Stimulated activated naive CD8-positive, alpha-beta T cell treated with anti-CD3 and anti-CD28 coated beads, Interleukin-15, Interleukin-2, amounts not matched to agents 100 ng/mL and 50 ng/mL, for 24 hours (primary cell): ENCODE measurements around the gene GPER1.
A peak's percentile ranks its signal among the peaks of the same experiment; 100 is the strongest.
"Not testable (repeated sequence)": the region's sequence is repeated elsewhere in the genome, so short reads cannot be mapped to it uniquely, and the experiment has no call there.

Experiments
- H3K27ac Mint-ChIP-seq: one replicate; pipeline ENCODE4 v1.8.0; 2021; ENCODE audit warnings: mild to moderate bottlenecking, mixed read lengths
- H3K27me3 Mint-ChIP-seq: one replicate; pipeline ENCODE4 v1.8.0; 2021; ENCODE audit warnings: mixed read lengths
- H3K36me3 Mint-ChIP-seq: one replicate; pipeline ENCODE4 v1.8.0; 2021; ENCODE audit warnings: low read depth, mixed read lengths
- H3K4me1 Mint-ChIP-seq: one replicate; pipeline ENCODE4 v1.8.0; 2021; ENCODE audit warnings: low read depth, mixed read lengths
- H3K4me3 Mint-ChIP-seq: one replicate; pipeline ENCODE4 v1.8.0; 2021; ENCODE audit warnings: mild to moderate bottlenecking, mixed read lengths
- H3K9me3 Mint-ChIP-seq: one replicate; pipeline ENCODE4 v1.8.0; 2021; ENCODE audit warnings: mixed read lengths

Gene GPER1

DNA sequence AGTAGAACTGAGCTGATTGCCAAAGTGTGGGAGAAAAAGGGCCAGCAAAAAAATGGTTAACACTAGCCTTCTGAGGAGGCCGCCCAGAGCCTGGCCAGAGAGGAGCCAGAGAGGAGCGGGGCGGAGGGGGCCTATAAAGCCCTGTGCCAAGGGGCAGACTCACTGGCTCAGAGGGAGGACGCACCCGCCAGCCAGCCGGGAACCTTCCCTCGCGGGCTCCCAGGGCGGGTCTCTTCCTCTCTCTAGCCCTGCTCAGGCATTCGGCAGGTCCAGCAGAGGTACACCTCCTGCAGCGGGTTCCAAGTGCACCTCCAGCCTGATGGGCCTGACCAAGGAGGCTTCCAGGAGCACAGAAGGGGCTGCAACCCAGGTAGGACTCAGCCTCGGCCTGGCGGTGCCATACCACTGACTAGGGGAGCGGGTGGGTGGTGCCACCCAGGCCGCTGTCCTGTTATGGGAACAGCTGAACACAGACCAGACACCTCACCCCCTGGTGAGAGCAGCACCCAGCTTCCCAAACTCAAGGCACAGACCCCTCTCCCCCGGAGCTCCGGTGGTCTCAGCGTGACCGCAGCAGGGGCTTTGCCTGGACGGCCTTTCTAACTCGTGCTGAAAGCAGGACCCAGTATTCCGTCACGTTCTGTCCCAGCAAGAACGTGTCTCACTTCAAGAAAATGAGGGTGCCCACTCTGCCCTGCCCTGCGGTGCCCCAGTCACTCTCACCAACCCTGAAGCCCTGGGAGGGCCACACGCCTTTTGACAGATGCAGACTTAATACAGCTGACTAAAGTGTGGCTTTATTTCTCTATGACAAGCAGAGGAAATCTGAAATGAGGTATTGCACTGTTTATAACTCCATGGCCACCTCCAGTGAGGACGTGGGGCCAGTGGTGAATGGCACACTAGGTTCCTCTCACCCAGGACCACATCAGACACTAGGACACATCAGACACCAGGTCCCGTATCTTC, at the start of gene GPER1:
GPER1 (plus strand) TSS at position 162 of the 969 bp plus-strand sequence. CDS start 3,616 bp downstream, outside the sequence.
- H3K9me3 Mint-ChIP-seq: no peaks in the 10 kb centered on the region
- no peaks in the 10 kb centered on the region for H3K27me3 Mint-ChIP-seq
- H3K36me3 Mint-ChIP-seq: peaks cover 7% of the 10 kb centered on the region
- H3K27ac Mint-ChIP-seq: peak within 1 kb of the TSS; percentile 67
- peak within 1 kb of the TSS; percentile 66 for H3K4me3 Mint-ChIP-seq
- H3K4me1 Mint-ChIP-seq: peaks cover 18% of the 10 kb centered on the region

DNA sequence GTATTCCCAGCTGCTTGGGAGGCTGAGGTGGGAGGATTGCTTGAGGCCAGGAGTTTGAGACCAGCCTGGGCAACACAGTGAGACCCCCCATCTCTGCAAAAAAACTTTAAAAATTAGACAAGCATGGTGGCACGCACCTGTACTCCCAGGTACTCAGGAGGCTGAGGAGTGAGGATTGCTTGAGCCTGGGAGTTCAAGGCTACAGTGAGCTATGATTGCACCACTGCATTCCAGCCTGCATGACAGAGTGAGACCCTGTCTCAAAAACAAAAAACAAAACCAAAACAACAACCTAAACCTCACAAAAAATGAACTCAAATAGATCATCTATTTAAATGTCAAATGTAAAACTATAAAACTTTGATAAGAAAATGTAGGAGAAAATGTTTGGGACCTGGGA, 47.7 kb upstream of the GPER1 start:
- H3K4me1 Mint-ChIP-seq: peaks cover 39% of the 10 kb centered on the region
- H3K36me3 Mint-ChIP-seq, H3K4me3 Mint-ChIP-seq, H3K9me3 Mint-ChIP-seq, H3K27ac Mint-ChIP-seq: not testable (repeated sequence)
- peaks cover 19% of the 10 kb centered on the region for H3K27me3 Mint-ChIP-seq

DNA sequence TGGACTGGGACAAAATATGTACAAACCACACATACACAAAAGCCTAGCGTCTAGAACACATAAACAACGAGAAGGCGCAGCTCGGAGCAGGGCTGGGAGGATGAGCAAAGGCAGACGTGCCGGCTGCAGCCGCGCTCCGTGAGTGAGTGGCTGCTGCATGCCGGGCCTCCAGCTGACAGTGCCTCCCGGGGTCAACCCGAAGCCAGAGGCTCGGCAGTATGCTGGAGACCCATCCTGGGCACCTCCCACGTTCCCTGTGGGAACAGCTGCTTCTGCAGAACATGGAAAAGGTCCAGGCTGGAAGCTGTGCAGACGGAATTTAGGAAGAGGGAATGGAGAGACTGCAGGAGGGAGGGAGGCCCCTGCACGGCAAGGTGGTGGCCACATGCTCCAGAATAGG, 47.1 kb upstream of the GPER1 start:
- peaks cover 19% of the 10 kb centered on the region for H3K27me3 Mint-ChIP-seq
- no peaks in the 10 kb centered on the region for H3K9me3 Mint-ChIP-seq
- H3K27ac Mint-ChIP-seq: no peak overlapping the region
- H3K36me3 Mint-ChIP-seq: peaks cover under 1% of the 10 kb centered on the region
- H3K4me1 Mint-ChIP-seq: peaks cover 44% of the 10 kb centered on the region
- H3K4me3 Mint-ChIP-seq: no peak overlapping the region

GRCh38 chr7:1041551-1042491, 46.1 kb upstream of the GPER1 start:
- Mint-ChIP-seq H3K27me3 (peaks cover 19% of the 10 kb centered on the region), H3K36me3 (no peaks in the 10 kb centered on the region), H3K4me1 (peaks cover 54% of the 10 kb centered on the region), H3K4me3 (no peak overlapping the region), H3K9me3 (no peaks in the 10 kb centered on the region), H3K27ac (no peak overlapping the region)

- Mint-ChIP-seq H3K9me3 (no peaks in the 10 kb centered on the region), H3K27ac (no peak overlapping the region), H3K27me3 (peaks cover 19% of the 10 kb centered on the region), H3K4me1 (peaks cover 60% of the 10 kb centered on the region), H3K36me3 (no peaks in the 10 kb centered on the region), H3K4me3 (no peak overlapping the region)
These were observed 45.5 kb upstream of the GPER1 start for GRCh38 chr7:1042492-1042833.

DNA sequence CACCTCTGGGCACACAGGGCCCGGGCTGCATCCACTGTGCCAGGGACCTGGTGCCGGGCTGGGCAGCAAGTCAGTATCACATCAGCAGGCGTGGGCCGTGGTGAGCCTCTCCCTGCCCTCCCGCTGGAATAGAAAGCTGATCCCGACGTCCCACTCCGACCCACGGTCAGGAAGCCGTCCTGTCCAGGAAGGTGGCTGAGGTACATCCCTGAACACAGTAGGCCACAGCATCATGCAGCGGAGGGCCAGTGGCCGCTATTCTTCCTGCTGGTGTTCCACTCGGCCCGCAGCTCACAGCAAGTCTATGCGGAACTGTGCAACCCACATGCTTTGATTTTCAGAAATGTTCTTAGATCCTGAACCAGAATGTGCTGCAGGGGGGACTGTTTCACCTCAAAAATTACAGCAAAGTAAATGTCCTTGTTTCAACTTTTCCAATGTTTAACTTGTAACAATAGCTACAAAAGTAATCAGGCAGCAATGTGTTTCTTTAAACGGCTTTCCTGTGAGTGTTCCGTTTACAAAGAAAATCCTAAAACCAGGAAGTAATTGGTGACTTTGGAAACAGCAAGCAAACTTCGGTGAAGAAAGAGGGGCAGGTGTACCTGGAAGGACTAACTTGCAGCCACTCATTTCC, 44.2 kb upstream of the GPER1 start:
- Mint-ChIP-seq H3K4me1 (peaks cover 68% of the 10 kb centered on the region), H3K36me3 (no peaks in the 10 kb centered on the region), H3K9me3 (no peaks in the 10 kb centered on the region), H3K27me3 (peaks cover 19% of the 10 kb centered on the region), H3K27ac (no peak overlapping the region), H3K4me3 (peak overlapping the region; percentile 69)

GRCh38 chr7:1044189-1045068, 43.5 kb upstream of the GPER1 start, which contains the start of gene GPR146:
TSS of gene GPR146 (plus strand) at chr7:1044546. CDS start at chr7:1057516, 12,970 bp downstream.
- H3K4me3 Mint-ChIP-seq: peak within 1 kb of the TSS; percentile 91
- peaks cover 19% of the 10 kb centered on the region for H3K27me3 Mint-ChIP-seq
- peak within 1 kb of the TSS; percentile 37 for H3K27ac Mint-ChIP-seq
- no peaks in the 10 kb centered on the region for H3K9me3 Mint-ChIP-seq
- peaks cover 74% of the 10 kb centered on the region for H3K4me1 Mint-ChIP-seq
- H3K36me3 Mint-ChIP-seq: no peaks in the 10 kb centered on the region

GRCh38 chr7:1045069-1046063, 42.5 kb upstream of the GPER1 start:
- peaks cover 17% of the 10 kb centered on the region for H3K27me3 Mint-ChIP-seq
- no peaks in the 10 kb centered on the region for H3K36me3 Mint-ChIP-seq
- peak overlapping the region; percentile 91 for H3K4me3 Mint-ChIP-seq
- peaks cover 76% of the 10 kb centered on the region for H3K4me1 Mint-ChIP-seq
- no peaks in the 10 kb centered on the region for H3K9me3 Mint-ChIP-seq
- H3K27ac Mint-ChIP-seq: peak overlapping the region; percentile 37

DNA sequence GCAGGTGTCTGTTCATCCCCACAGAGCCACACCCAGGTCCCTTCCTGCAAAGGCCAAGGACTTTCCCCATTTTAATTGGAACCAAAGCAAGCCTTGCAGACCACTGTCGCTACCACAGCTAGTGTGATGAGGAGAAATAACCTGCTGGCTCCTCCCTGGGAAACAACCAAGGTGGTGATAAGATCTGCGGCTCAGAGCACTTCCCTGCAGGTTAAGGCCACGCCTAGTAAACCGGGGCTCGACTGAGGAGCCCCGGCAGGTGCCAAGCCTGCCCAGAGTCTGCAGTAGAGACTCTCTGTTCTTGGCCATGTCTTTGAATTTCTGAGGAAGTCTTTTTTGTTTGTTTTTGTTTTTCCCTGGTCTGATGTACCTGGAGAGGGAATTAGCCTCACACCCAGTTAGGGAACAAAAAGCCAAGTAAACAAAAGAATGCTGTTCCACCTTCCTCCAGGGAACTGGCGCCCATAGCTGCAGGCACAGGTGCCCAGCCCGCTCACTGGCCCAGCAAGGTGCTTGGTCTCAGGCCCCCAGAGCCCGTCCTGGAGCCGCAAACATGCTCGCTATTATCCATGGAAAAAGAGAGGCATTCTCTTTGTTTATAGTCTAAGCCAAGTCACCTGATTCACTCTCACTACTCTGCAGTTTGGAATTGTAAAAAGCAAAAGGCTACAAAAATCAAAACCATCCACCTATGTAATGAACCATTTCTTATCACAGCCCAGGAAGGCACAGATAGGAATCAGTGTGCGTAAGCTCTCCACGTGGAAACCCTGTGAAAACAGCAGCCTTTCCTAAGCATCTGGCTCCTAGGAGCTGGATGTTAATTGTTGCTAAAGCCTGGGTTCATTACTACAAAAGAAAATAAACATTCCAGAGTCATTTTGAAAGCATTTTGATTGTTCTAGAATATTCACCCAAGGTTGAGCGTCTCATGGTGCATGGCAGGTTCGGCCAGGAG, 40.9 kb upstream of the GPER1 start:
- Mint-ChIP-seq H3K4me1 (peaks cover 62% of the 10 kb centered on the region), H3K36me3 (no peaks in the 10 kb centered on the region), H3K27me3 (peaks cover 2% of the 10 kb centered on the region), H3K9me3 (no peaks in the 10 kb centered on the region), H3K4me3 (no peak overlapping the region), H3K27ac (no peak overlapping the region)

GRCh38 chr7:1049006-1049741, 38.7 kb upstream of the GPER1 start:
- no peaks in the 10 kb centered on the region for H3K36me3 Mint-ChIP-seq
- H3K4me3 Mint-ChIP-seq: no peak overlapping the region
- no peak overlapping the region for H3K27ac Mint-ChIP-seq
- H3K9me3 Mint-ChIP-seq: no peaks in the 10 kb centered on the region
- H3K4me1 Mint-ChIP-seq: peaks cover 43% of the 10 kb centered on the region
- no peaks in the 10 kb centered on the region for H3K27me3 Mint-ChIP-seq

DNA sequence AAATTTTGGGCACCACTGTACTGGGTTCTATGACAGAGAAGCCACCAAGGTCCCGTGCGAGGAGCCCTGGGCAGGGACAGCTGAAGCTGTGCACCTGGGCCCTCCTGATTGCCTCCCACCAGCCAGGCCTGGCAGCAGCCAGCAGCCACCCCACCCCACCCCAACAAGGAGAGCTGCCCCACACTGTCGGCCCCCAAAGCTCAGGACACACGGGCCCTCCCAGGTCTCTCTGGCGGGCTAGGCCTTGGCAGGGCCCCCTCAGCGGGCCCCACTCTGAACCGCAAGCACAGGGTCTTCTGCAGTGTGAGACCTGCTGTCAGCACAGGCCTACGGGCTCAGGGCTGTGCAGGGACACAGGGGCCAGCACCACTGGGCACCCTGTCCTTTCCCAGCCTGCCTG, 38.1 kb upstream of the GPER1 start:
- no peak overlapping the region for H3K4me3 Mint-ChIP-seq
- no peaks in the 10 kb centered on the region for H3K36me3 Mint-ChIP-seq
- no peaks in the 10 kb centered on the region for H3K27me3 Mint-ChIP-seq
- no peaks in the 10 kb centered on the region for H3K9me3 Mint-ChIP-seq
- H3K4me1 Mint-ChIP-seq: peaks cover 41% of the 10 kb centered on the region
- H3K27ac Mint-ChIP-seq: no peak overlapping the region
